NCI-H748 treated with DMSO at 0.1 percent for 48 hours (cell line): ENCODE measurements around the gene SF3A1.
"Not testable (repeated sequence)": the region's sequence is repeated elsewhere in the genome, so short reads cannot be mapped to it uniquely, and the experiment has no call there.

Experiments used
- DNase-seq: peaks from one replicate; lab custom pipeline; 2025; lab: John Stamatoyannopoulos, UW

The SF3A1 gene

DNA sequence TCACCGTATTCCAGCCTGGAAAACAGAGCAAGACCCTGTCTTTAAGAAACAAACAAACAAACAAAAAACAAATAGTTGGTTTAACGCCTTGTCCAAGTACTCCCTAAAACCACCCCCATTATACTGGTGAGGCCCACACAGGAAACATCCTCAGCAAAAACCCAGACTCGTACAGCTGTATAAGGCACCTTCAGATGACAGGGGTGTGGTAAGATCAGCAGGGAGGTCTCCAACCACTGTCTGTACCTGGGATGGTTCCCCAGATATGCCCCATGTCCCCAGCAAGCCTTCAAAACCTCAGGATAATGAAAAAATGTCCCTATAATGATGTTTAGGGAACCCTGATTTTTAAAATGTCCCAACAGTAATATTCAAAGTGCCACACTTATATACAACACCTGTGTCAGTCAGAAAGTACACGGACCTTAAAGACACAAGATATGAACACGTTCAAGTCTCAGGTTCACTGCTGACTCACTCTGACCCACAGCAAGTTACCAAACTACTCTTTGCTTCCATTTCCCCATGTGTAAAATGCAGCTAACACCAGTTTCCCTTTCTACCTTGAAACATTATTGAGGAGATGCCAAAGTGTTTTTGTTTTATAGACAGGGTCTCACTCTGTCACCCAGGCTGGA, 9.3 kb downstream of the SF3A1 start:
- DNase-seq = no peak

DNA sequence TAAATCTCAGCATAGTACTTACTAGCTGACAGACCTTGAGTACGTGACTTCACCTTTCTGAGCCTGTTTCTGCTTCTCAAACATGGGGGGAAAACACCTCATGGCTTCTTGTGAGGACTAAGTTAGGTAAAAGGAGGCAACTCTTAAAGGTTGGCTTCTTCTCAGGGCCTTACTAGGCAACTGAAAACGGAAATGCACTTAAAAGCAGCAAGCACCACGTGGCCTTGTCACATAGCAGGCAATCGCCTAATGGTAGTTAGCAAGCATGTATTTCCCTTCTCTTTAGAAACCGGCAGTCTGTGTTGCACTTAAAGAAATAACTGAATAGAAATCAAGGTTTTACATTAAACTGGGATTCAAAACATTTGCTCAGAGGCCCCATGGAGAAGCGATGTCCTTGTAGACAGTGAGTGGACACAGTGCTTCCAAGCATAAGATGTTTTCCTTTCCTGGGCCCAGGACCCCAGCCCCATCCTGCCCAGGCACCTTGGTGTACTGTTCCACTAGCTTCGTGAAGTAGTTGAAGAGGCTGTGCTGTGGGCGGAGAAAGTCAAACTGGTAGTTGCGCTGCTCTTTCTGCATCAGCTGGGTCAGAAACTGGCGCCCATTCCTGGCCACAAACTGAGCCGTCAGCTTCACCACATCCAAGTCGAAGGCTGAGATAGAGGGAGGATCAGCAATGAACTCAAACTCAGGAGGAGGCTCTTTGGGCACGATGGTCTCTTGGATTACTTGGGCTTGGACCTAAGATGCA, 12.1 kb downstream of the SF3A1 start:
- no peak for DNase-seq

DNA sequence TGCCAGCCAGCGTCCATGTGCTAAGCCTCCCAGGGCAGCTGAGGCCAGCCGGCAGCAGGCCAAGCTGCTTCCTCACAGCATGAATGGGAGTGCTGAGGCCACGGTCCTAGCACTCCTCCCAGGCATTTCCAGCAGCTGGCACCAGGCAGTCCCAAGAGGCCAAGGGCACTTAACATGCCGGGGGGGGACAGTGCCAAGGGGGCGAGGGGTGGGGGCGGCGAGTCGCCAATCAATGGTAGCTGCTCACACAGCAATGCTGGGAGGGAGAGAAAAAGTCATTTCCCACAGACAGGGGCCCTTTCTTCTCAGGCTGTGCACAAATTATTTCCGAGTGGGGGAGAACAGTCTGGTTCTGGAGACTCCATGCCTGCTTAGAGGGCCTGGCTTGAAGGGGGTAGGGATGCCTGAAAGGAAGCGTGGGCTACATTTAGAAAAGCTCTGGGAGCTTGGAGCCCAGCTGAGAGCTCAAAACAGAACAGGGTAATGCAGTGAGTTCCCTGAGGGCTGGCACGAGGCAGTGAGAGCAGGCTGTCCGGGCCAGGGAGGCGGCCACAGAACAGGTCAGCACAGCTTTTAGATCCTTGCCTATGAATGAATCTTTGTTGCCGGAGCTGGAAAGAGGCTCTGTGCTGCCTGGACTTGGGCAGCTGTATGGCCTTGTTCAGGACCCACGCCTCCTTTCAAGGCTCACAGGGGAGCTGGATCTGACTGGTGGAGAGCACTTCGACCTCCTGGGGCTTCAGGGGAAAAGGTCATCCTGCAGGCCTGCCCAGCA, 15.6 kb downstream of the SF3A1 start:
- DNase-seq = no peak

DNA sequence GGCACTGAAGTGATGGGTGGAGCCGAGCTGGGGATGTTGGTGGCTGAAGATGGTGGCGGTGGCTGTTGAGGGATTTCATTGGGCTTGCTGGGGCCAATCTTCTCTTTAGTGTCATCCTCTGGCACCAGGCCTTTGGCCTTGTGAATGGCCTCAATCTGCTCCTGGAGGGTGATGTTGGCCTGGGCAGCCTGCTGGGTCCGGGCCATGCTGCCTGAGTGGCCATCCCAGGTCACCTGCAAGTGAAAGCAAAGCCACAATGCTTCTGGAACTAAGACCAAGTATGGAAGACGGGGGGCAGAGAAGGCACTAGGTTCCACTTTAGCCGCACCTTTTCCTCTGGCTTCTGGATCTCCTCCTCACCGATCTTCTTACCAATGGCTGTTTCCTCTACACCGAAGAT, 17.9 kb downstream of the SF3A1 start:
- DNase-seq = no peak

DNA sequence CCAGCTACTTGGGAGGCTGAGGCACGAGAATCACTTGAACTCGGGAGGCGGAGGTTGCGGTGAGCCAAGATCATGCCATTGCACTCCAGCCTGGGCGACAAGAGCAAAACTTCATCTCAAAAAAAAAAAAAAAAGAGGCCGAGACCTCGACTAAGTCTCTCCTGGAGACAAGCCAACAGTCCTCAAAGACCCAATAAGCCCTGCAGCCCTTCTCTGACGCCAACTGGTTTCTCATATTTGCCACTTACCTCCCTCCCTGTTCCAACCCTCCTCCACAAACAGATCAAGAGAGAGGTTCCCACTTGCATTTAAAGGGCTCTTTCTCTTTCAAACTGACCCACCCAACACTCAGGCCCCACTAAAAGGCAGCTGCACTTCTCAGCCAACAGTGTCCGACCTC, 18.4 kb downstream of the SF3A1 start:
- DNase-seq = not testable (repeated sequence)

DNA sequence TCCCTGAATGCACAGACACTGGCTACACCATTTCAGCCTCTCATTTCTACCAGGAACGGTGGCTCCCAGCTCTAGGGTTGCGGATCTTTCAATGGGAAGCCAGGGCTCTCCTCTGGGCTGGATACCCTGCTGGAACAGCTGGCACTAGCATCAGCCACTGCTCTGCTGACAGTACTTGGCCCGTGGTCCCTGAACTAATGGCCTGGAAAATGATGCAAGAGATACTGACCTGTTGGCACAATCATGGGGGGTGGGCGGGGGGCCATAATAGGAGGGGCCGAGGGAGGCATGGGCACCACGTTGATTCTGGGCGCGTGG, 19.3 kb downstream of the SF3A1 start:
- no peak for DNase-seq

DNA sequence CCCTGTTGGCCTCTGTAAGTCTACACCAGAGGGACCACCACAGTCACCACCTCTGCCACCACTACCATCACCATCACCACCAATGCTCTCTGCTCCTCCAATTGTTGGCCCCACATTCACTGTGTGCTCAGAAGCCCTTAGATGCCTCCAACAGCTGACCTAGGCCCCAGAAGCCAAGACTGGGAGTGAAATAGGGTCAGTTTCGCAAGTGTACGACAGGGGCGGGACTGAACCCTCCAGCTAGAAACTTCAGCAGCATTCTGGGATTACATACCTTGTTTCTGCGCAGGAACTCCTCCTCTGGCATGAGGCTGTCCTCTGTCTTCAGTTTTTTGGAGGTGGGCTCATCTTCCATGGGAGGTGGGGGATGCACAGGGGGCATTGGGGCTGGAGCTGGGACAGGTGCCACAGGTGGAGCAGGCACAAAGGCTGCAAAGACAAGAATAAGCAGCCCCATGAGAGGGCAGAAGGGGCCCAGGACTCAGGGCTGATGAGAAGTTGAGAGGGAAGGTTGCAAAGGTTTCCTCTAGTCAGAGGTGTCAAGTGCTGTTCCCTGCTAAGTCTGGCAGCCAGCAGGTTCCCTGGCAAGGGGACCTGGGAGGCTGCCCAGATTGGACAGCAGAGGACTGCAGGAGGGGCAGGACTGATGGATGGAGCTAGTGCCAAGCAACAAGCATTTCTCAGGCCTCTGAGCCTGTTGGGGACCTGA, 19.8 kb downstream of the SF3A1 start:
- DNase-seq = no peak

DNA sequence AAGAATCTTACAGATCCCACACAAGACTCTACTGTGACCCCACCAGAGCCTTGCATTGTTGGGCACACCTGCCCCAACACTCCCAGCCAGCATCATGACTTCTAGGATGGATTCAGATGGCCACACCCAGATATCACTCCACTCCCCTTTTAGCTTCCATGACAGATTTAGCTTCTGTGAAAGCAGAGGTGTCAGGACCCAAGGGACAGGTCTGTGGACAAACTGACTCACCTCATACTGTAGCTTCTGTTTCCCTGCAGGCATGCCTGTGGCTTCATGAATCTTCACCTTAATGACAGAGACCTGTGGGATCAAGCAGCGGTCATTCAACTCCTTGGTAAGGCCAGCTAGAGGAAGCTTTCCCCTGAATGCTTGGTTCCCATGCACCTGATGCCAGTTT, 21.5 kb downstream of the SF3A1 start:
- no peak for DNase-seq

DNA sequence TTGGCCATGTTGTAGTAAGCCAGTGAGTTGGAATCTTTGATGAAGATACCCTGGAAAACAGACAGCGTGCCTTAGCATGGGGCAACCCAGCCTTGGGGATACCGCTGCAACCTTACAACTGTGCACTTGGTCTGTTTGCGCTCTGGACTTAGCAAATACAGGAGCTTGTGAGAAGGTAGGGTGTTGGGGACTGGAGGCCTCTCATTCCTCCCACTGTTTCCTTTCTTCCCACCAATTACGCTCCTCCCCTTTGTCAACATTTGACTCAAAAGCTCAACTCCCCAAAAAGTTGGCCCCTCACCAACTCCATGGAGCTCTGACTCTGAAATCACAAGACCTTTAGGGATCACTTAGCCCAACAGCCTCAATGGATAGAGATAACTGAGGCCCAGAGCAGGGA, 22.0 kb downstream of the SF3A1 start:
- no peak for DNase-seq

DNA sequence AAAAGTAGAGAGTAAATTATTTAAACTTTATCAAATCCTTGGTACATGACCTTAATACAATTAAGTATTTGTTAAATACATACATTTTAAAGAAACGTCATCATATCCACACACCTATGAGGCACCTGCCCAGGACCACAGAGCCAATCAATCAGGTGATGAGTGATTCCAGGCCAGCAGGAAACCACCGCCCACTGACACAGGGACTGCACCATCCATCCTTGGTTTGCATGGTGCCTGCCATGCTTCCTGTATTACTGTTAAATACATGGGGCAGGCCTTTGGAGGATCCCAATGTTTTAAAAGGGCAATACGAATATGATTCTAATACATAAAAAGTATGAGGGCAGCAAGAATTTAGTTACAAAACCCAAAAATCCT, 23.0 kb downstream of the SF3A1 start:
- DNase-seq = no peak

DNA sequence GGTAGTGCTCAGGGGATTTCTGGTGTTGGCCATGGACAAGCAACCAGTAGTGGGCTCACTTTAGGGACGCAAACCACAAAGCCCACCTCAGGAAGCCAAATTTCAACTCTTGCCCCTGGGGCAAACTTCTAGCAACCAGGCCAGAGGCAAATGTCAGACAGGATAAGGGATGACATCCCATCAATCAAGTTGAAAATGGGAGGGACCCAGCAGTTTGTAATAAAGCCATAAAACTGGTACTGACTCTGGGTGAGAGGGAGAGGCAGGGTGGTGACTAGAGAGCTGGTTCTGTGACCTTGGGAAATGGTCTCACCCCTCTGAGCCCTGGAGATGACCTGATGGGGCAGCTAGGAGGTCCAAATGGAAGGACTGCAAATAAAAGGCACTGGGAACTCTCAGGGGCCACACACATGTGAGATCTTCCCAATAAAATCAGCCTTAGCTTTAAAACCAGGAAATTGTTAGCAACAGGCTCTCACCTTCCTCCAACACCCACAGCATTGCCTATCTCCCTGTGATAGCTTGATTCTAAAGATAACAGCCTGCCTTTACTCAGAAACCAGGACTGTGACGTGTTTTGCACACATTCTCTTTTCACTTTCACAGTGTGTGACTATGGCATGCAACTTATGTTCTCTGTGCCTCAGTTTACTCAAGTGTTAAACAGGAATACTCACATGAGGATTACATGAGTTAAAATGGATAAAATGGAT, 23.5 kb downstream of the SF3A1 start:
- DNase-seq = no peak

DNA sequence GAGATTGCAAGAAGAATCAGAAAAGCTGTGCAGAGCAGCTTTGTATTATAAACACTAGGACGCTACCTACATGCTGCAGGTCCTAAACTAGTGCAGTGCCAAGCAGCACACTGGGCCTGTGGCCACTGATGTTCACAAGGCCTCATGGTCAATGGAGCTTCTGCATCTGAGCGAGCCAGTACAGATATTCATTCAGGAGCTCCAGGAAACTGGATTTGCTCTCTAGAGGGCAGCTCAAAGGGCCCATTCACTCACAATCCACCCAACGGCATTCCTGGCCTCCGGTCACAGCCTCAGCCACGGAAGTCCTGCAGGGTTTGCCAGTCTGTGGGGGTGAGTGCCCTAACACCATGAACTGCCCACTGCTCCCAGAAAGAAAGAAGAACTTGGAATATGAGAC, 24.1 kb downstream of the SF3A1 start:
- DNase-seq = no peak

DNA sequence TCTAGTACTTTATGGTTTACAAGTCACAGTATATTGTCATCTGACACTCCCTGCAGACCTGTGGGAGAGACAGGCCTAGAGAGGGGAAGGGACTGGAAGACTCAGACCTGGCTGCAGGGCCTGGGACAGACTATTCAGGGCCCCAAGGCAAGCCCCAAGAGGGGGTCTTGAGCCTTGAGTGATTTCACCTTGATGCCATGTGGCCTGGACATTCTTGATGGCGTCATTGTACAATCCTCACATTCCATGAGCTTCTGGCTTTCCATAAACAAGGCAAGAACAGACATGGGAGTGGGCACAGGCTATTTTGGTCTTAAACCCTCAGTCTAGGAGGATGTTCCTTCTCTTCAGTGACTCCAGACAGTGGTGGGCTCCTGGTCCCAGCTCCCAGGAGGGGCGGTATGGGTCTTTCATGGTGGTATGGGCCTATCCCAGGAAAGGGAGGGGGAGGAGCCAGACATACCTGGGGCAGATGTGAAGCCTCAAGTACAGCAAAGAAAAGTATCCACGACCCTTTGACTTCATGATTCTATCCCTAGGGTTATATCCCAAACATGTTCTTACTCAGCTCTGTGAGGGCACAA, 28.1 kb downstream of the SF3A1 start:
- DNase-seq = no peak

DNA sequence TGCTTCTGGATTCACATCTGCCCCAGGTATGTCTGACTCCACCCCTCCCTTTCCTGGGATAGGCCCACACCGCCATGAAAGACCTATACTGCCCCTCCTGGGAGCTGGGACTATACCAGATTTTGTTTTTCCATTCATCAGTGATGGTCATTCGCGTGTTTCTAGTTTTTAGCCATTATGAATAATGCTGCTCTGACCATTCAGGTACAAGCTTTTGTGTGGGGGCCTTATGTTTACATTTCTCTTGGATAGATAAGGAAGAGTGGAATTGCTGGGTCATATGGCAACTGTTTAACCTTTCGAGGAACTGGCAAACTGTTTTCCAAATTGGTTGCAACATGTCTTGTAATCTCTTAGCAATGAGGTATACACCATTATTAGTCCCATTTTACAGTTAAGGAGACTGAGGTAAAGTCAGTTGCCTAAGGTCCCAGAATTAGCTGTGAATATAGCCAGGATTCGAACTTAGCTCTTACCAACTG, 28.8 kb downstream of the SF3A1 start:
- DNase-seq = no peak

DNA sequence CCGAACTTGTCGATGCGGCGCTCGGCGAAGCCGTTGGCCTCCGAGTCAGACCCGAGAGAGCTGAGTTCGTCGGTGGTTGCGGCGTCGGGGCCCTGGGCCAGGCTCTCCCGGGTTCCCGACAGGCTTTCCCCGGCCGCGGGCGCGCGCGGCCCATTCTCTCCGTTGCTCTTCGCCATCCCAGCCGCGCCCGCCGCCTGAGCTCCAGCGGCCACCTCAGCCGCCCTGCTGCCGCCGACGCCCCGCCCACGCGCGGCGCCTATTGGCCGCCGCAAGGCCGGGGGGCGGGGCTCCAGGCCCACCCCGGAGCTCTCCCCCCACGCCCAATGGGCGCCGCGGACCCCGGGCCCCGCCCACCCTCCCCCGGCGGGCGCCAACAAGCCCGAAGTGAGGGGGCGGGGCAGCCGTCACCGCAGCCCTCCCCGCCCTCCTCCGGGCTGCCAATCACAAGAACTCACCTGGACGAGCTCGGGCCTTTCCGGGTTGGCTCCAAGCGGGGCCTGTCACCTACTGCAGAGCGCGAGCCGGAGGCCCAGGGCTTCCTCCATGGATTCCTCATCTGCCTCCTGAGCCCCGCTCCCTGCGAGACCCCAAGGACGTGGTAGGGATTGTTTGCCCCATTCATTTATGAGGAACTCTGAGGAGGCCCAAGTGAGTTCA, 29.9 kb downstream of the SF3A1 start, which contains the start of gene TBC1D10A:
Gene TBC1D10A, minus strand, starts transcription at position 236 of the 657 bp plus-strand sequence. Its CDS starts 60 bp downstream, at position 176.
- DNase-seq = peak; percentile 75

DNA sequence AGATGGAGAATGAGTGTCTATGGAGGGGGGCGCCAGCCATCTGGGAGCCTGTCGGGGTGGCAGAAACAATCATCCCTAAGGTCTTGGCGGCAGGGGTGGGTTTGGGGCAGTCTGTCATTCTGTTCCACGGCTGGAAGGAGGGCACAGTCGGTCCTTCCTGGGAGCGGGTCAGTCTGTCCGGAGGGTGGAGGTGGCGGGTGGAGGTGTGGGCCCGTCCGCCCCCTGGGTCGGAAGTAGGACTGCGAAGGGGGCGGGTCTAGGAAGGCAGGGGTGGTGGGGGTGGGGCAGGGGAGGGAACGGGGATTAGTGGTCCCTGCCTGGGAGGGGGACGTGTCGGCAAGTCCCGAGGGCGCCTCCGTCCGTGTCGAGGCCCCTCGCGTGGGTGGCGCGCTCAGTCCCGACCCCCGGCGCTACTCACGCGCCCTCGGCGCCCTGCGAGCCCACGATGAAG, 30.4 kb downstream of the SF3A1 start:
- DNase-seq = no peak

DNA sequence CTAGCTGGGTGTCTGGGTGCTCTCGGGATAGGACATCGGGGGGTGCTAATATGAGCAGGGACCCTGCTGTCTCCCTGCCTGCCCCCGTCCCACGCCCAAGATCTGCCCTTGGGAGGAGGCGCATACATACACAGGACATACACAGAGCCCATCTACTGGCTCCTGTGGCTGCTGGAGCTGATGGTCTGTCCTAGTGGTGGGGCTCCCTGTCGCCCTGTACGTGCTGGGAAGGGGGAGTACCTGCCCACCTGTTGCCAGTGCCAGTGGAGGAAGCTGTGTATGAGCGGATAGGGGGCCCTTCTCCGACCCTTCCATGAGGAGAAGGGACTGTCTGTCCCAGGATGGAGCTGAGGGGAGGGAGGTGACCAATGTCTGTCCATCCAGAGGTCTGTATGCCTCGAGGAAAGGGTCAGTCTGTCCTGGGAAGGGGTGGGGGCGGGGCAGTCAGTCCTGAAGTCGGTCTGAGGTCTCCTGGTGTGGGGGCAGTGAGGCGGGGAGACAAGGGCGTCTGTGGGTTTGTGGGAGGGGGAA, 30.9 kb downstream of the SF3A1 start:
- no peak for DNase-seq

DNA sequence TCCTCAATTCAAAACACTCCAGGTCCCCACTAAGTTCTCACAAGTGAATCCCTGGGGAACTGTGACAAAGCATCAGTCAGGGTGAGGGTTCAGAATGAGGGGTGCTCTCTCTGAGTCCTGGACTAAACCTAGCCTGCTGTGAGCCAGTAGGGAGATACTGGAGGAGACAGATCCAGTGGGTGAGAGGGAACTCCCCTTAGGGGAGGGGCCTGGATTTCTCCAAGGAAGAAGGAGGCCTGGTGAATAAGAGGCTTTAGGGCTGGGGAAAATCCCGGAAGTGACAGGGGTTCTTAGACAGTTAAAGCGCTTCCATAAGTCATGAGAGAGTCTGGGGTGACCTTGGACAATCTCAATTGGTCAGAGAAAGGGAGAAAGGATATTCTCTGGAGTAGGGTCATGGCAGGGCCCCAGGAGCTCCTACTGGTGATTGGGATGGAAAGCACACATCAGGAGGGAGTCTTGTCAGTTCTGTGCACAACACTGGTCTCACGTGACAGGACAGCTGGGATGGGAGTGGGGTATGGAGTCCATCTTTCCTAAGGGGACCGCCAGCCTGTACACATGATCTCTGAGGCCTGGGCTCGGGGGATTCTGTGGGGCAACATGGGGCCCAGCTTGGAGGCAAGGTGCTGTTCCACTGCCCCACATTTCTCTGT, 31.5 kb downstream of the SF3A1 start:
- no peak for DNase-seq

DNA sequence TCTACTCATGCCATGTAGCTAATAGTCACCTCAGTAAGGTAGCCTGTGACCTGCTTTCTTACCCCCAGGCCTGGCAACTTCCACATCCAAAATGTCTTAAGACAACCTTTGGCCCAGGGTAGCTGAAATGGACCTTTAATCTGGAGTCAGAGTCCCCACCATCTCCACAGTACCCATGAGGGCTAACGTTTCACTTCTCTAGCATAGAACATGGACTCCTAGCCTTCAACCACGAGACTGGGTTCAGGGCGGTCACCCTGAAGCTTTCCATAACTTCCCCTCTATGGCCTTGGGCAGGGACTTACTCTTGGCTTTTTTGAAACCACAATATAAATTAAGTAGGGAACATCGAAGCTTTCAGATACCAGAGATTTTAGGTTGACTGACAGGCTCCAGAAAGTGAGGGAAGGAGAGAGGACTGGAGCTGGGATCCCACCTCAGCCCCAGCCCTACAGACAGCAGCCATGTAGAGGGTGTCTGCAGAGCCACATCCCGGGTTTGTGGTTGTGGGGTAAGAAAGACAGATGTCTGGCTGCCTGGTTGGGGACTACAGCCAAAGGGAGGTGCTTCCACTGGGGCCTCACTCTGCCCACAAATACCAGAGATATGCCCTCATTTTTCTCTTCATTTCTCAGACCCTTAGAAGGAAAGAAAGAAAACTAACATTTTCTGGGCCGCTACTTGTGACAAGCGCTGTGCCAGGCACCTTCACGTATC, 32.5 kb downstream of the SF3A1 start:
- no peak for DNase-seq
